WTC11 (cell line): Measurements from ENCODE around the gene LYPLA2. TPM values are rescaled to one million over a fixed set of nuclear protein-coding genes. Genes with fewer than 3 reads are reported as not detected.

Experiments used
- AR ChIP-seq: fragments of 250-450 bp; sonication (Bioruptor Pico); IDR thresholded peaks from 2 replicates; pipeline ENCODE4 v1.9.0; 2021; ENCODE audit warnings: mild to moderate bottlenecking
- ARID4B ChIP-seq: sonication (generic); formaldehyde crosslinking; IDR thresholded peaks from 2 replicates; pipeline ENCODE4 v1.8.0; 2023; ENCODE audit warnings: missing genetic modification reagents, mild to moderate bottlenecking, borderline replicate concordance
- ATF6 ChIP-seq: sonication (generic); formaldehyde crosslinking; IDR thresholded peaks from 2 replicates; pipeline ENCODE4 v1.8.1; 2023; ENCODE audit warnings: mild to moderate bottlenecking, missing genetic modification reagents
- CREM ChIP-seq: sonication (generic); formaldehyde crosslinking; IDR thresholded peaks from 2 replicates; pipeline ENCODE4 v1.8.1; 2022; ENCODE audit warnings: mild to moderate bottlenecking, missing genetic modification reagents, moderate library complexity
- CTCF ChIP-seq: fragments of 200-600 bp; IDR thresholded peaks from 2 replicates; pipeline ENCODE4 v1.8.0; 2022; ENCODE audit warnings: antibody characterized with exemption
- MXD4 ChIP-seq: fragments of 250-450 bp; sonication (Bioruptor Pico); IDR thresholded peaks from 2 replicates; pipeline ENCODE4 v1.8.0; 2021; ENCODE audit warnings: mild to moderate bottlenecking, moderate library complexity, borderline replicate concordance
- PRDM15 ChIP-seq: sonication (generic); formaldehyde crosslinking; IDR thresholded peaks from 2 replicates; pipeline ENCODE4 v1.8.0; 2022; ENCODE audit warnings: missing genetic modification reagents
- PREB ChIP-seq: sonication (generic); formaldehyde crosslinking; IDR thresholded peaks from 2 replicates; pipeline ENCODE4 v1.8.1; 2022; ENCODE audit warnings: mild to moderate bottlenecking, missing genetic modification reagents, moderate library complexity, borderline replicate concordance
- PRRX2 ChIP-seq: fragments of 250-450 bp; sonication (Bioruptor Pico); IDR thresholded peaks from 2 replicates; pipeline ENCODE4 v1.8.0; 2021; ENCODE audit warnings: mild to moderate bottlenecking
- RORB ChIP-seq: fragments of 250-450 bp; sonication (Bioruptor Pico); IDR thresholded peaks from 2 replicates; pipeline ENCODE4 v1.9.0; 2021; ENCODE audit warnings: mild to moderate bottlenecking
- STAT6 ChIP-seq: sonication (generic); formaldehyde crosslinking; conservative IDR thresholded peaks from 2 replicates; pipeline ENCODE4 v1.8.1; 2023; ENCODE audit warnings: mild to moderate bottlenecking, low read depth, missing genetic modification reagents, moderate library complexity
- TCF7 ChIP-seq: sonication (generic); formaldehyde crosslinking; IDR thresholded peaks from 2 replicates; pipeline ENCODE4 v1.8.0; 2022; ENCODE audit warnings: mild to moderate bottlenecking, low read depth, missing genetic modification reagents, moderate library complexity
- USF2 ChIP-seq: sonication (generic); formaldehyde crosslinking; IDR thresholded peaks from 2 replicates; pipeline ENCODE4 v1.8.1; 2023; ENCODE audit warnings: mild to moderate bottlenecking, missing genetic modification reagents, moderate library complexity
- ZMAT4 ChIP-seq: fragments of 250-450 bp; sonication (Bioruptor Pico); IDR thresholded peaks from 2 replicates; pipeline ENCODE4 v1.9.0; 2021; ENCODE audit warnings: mild to moderate bottlenecking
- ZNF416 ChIP-seq: fragments of 250-450 bp; sonication (Bioruptor Pico); IDR thresholded peaks from 2 replicates; pipeline ENCODE4 v1.9.0; 2021; ENCODE audit warnings: mild to moderate bottlenecking, inconsistent platforms
- total RNA-seq: library from RNA; stranded (reverse); gene quantifications from 3 replicates; pipeline ENCODE4 v1.2.3, GENCODE V29; 2021

The LYPLA2 gene
- total RNA-seq, 1 experiment from 2014 or later = 164 TPM

GRCh38 chr1:23796466-23797271 lies 5.7 kb downstream of the LYPLA2 start (continued):
- TF ChIP-seq ARID4B (no peak), ZNF416 (CRISPR knock-in tag) (no peak), STAT6 (CRISPR knock-in tag) (no peak), PRRX2 (CRISPR knock-in tag) (no peak), CTCF (no peak), USF2 (CRISPR knock-in tag) (no peak), ATF6 (CRISPR knock-in tag) (no peak), RORB (CRISPR knock-in tag) (no peak), AR (no peak), CREM (CRISPR knock-in tag) (no peak), MXD4 (no peak), TCF7 (CRISPR knock-in tag) (no peak), ZMAT4 (CRISPR knock-in tag) (no peak), PRDM15 (CRISPR knock-in tag) (no peak), PREB (no peak)
